C4-2B (cell line): ENCODE results near the gene APPL2.

Experiments
- ZFX ChIP-seq: fragments of 450-650 bp; IDR thresholded peaks from 2 replicates; pipeline ENCODE4 v1.6.1; 2017
- TF ChIP-seq, protein P1 (sequence below): fragments of 450-650 bp; conservative IDR thresholded peaks from 2 replicates; pipeline ENCODE4 v1.5.1; 2017; ENCODE audit warnings: mild to moderate bottlenecking

DNA sequence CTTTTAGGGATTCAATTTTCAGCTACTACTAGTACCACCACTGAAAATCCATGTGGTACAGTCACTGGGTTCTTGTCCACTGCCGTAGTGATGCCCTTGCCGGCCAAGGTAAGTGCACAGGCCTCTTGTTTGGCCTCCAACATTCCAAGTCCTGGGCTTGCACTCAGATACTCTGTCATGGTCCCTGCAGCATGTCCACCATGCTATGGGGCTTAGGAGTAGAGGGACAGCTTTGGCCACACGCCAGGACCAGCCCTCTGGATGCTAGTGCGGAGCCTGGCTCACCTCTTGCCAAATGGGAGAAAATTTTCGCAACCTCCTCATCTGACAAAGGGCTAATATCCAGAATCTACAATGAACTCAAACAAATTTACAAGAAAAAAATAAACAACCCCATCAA is 38.6 kb upstream of the APPL2 start:
- TF ChIP-seq, protein P1, sequence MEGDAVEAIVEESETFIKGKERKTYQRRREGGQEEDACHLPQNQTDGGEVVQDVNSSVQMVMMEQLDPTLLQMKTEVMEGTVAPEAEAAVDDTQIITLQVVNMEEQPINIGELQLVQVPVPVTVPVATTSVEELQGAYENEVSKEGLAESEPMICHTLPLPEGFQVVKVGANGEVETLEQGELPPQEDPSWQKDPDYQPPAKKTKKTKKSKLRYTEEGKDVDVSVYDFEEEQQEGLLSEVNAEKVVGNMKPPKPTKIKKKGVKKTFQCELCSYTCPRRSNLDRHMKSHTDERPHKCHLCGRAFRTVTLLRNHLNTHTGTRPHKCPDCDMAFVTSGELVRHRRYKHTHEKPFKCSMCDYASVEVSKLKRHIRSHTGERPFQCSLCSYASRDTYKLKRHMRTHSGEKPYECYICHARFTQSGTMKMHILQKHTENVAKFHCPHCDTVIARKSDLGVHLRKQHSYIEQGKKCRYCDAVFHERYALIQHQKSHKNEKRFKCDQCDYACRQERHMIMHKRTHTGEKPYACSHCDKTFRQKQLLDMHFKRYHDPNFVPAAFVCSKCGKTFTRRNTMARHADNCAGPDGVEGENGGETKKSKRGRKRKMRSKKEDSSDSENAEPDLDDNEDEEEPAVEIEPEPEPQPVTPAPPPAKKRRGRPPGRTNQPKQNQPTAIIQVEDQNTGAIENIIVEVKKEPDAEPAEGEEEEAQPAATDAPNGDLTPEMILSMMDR: no peak
- TF ChIP-seq ZFX: no peak
